Dedifferentiated amniotic fluid mesenchymal stem cell (primary cell): ENCODE measurements around the gene C19orf85.
"Not testable (repeated sequence)": the region's sequence is repeated elsewhere in the genome, so short reads cannot be mapped to it uniquely, and the experiment has no call there.

Source experiments
- DNase-seq: peaks from one replicate; pipeline ENCODE4 v3.0.0-alpha.2; 2016; ENCODE audit errors: extremely low spot score

Gene C19orf85

GRCh38 chr19:55457683-55458457 is 6.7 kb downstream of the C19orf85 start:
- DNase-seq: no peak

GRCh38 chr19:55456347-55456746 is 8.2 kb downstream of the C19orf85 start:
- DNase-seq: no peak

GRCh38 chr19:55455576-55456235 is 8.8 kb downstream of the C19orf85 start:
- DNase-seq: no peak

GRCh38 chr19:55454787-55455243 is 9.7 kb downstream of the C19orf85 start:
- no peak for DNase-seq

- no peak for DNase-seq
Observed at GRCh38 chr19:55453511-55454260, 10.9 kb downstream of the C19orf85 start.

GRCh38 chr19:55452749-55453346 is 11.7 kb downstream of the C19orf85 start:
- no peak for DNase-seq

GRCh38 chr19:55451965-55452748 is 12.4 kb downstream of the C19orf85 start:
- no peak for DNase-seq

- no peak for DNase-seq
Observed at GRCh38 chr19:55451163-55451964, 13.2 kb downstream of the C19orf85 start.

GRCh38 chr19:55449469-55449868 is 15.1 kb downstream of the C19orf85 start:
- no peak for DNase-seq

- DNase-seq: not testable (repeated sequence)
Observed at GRCh38 chr19:55448175-55448490, 16.4 kb downstream of the C19orf85 start.

- DNase-seq: no peak
Observed at GRCh38 chr19:55447421-55448174, 17.0 kb downstream of the C19orf85 start.

- DNase-seq: no peak
Observed at GRCh38 chr19:55446060-55446459, 18.5 kb downstream of the C19orf85 start.

- no peak for DNase-seq
Observed at GRCh38 chr19:55444646-55445045, 19.9 kb downstream of the C19orf85 start.

- DNase-seq: no peak
Observed at GRCh38 chr19:55443824-55444480, 20.6 kb downstream of the C19orf85 start.

- no peak for DNase-seq
Observed at GRCh38 chr19:55443045-55443823, 21.3 kb downstream of the C19orf85 start, which contains the start of gene SHISA7. TSS of gene SHISA7 (minus strand) at chr19:55443300. CDS start at chr19:55442863, 437 bp downstream.

GRCh38 chr19:55442372-55442961 is 22.1 kb downstream of the C19orf85 start:
- DNase-seq: no peak

GRCh38 chr19:55441692-55442321 is 22.7 kb downstream of the C19orf85 start:
- no peak for DNase-seq

GRCh38 chr19:55441319-55441691 is 23.2 kb downstream of the C19orf85 start:
- no peak for DNase-seq
